RCC 7860 (cell line): ENCODE measurements around the gene CGREF1.
A peak's percentile ranks its signal among the peaks of the same experiment; 100 is the strongest.
"Not testable (repeated sequence)": the region's sequence is repeated elsewhere in the genome, so short reads cannot be mapped to it uniquely, and the experiment has no call there.

ENCODE experiments used
- DNase-seq: peaks from one replicate; pipeline ENCODE4 v3.0.0-alpha.2; 2015; ENCODE audit warnings: low spot score
- FAIRE-seq: peaks from 2 replicates; lab custom pipeline; 2012; peaks lifted over from hg19 to GRCh38; lab: Jason Lieb, UNC

CGREF1 gene

GRCh38 chr2:27077231-27077630 is 41.7 kb downstream of the CGREF1 start:
- DNase-seq (no peak), FAIRE-seq (no peak)

DNA sequence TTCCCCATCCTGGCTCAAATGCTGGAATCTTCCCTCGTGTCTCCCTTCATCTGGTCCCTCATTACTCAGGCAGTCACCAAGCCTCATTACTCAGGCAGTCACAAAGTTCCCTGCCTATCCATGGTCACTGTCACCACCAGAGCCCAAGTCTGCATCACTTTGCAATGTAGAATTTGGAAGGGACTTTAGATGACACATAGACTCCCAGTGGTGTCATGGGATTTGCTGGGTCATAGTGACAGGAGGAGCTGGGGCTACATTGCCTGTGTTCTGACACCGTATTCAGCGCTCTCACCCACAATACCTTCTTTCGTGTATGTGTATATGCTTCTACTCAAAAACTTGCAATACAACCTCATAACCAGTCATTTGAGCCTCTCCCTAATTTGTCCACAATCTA is 42.6 kb downstream of the CGREF1 start:
- DNase-seq (no peak), FAIRE-seq (no peak)

DNA sequence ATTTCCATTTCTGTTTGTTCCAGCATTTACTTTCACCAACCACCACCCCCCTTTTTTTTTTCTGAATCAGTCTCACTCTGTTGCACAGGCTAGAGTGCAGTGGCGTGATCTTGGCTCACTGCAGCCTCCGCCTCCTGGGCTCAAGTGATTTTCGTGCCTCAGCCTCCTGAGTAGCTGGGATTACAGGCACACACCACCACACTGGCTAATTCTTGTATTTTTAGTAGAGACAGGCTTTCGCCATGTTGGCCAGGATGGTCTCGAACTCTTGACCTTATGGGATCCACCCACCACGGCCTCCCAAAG is 43.4 kb downstream of the CGREF1 start:
- DNase-seq, FAIRE-seq: not testable (repeated sequence)

DNA sequence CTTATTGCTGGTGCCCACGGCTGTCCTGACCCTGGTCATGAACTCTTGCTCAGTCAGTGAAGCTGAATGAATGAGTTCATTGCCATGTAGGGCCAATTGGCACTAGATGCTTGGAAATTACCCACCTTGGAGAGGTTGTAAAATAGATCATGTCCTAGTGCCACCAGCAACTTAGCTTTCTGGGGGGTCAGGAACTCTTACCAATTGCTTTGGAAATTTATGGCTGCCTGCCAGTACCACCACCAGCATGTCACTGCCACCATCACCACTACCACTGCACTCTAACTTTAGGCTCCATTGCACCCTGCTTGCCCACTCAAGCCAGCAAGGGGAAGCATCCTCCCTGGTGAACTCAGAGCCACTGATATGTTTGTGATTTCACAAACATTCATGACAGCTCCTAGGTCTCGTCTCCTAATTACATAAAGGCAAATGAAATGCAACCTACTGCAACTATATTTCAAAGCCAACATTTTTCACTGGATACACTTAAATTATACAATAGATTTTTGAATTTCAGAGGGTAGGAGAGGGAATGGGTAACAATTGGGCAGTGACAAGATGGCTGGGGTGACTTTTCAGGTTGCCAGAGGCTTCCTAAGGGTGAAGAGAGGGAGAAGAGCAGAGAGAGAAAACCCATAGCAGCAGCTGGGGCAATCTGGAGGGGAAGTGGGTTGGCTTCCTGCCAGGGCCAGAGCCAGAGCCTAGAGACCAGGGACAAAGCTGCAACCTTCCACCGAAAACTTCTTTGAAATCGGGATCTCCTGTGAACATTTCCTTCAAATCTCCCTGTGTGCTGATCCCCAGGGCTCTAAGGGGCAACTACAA is 44.0 kb downstream of the CGREF1 start:
- FAIRE-seq = no peak
- DNase-seq = no peak

DNA sequence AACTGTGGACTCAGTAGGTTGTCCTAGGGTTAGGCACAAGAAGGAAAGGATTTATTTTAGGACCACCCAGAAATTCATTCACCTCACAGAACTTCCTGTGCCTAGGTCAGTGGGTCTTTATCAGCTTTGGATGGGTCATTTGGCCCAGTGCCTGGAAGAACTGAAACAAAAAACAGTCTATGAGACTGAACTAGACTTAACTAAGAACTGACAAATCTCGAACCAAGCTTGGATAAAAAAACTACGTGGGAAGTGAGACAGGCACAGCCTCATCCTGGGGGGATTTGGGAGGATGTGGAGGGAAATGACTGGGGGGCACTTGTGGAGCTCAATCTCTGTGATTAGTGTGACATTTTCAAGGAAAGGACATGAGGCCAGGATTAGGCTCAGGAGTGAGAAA is 45.1 kb downstream of the CGREF1 start:
- FAIRE-seq = no peak
- no peak for DNase-seq

DNA sequence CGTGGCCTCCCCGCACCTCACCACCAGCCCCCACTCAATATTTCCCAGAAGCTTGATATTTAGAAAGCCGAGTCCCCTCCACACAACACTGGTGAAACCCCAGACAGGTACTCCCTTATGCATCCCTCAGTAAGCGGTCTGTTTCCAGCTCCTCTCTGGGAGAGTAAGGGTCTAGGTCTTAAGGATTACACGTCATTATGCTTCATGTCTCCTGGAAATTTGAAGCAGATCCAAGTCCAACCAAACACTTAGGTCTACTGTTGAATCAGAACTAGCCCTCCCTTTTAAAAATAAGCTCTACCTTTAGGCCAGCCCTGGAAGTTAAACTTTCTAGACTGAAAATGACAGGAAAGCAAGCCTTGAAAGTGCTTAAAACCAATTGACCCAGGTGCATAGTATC is 46.0 kb downstream of the CGREF1 start:
- DNase-seq (no peak), FAIRE-seq (no peak)

GRCh38 chr2:27071990-27072830 is 46.7 kb downstream of the CGREF1 start:
- FAIRE-seq = no peak
- DNase-seq = no peak

- FAIRE-seq = no peak
- peak; percentile 73 for DNase-seq
Observed at GRCh38 chr2:27071277-27071989, 47.5 kb downstream of the CGREF1 start, which contains the start of gene OST4. Gene OST4, minus strand, starts transcription at chr2:27071654.

DNA sequence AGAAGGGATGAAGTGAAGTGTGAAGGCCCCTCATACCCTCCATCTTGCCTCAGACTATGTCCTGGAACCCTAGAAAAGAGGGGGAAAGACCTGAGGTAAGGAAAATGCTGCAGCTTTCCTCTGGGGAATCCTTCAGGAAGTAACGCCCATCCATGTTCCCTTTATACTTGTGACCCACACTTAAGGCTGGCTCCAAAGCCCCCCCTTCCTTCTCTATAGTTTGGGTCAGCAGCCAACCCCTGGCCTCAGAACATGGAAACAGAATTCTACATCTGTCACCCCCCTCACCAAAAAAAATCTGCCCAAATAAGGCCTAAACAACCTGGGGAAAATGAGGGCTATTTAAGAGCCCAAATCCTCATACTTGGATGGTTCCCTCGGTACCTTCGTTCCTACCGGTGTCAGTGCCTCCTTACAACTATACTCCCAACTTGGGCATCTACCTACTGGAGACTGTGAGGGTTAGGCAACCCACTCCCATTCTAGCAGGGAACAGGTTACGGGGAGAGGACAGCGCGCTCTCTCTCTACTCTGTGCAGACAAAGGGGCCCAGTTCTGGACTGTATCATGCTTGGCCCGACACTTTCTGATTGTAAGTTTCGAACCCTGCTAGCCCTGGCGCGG is 48.2 kb downstream of the CGREF1 start:
- no peak for FAIRE-seq
- no peak for DNase-seq

GRCh38 chr2:27069961-27070618 is 48.8 kb downstream of the CGREF1 start:
- DNase-seq (no peak), FAIRE-seq (no peak)

DNA sequence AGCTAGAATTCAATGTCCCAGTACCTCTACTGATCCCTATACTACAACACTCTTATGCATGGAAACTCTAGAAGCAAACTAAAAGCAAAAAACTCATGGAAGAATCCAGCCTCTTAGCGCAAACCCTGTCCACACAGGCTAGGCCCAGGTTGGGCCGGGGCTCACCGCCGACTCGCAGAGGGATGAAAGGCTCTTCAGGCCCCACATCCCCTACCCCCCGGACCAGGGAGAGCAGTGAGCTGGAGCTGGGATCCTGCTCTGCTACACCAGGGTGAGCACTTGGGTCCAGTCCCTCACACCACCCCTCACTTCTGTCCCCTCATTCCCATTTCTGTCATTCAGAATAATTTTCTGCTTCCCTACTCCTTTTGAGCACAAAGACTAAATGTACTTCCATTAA is 49.5 kb downstream of the CGREF1 start:
- FAIRE-seq (no peak), DNase-seq (no peak)

DNA sequence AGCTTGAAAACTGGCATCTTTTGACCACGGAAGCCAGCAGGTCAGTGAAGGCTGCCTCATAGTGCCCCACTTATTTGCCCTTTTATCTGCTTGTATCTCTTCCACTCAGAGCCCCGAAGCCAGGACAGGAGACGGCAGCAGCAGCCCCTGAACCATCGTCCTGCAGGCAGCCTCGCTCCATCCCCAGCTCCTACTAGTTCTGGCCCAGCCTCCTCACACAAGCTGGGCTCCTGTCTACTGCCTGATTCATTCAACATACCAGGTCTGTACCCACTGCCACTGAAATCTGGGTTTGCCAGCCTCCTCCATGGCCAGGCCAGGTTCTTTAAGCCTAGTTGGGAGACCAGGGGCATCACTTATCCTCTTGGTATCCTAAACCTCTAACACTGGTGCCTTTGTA is 51.5 kb downstream of the CGREF1 start:
- FAIRE-seq = no peak

DNA sequence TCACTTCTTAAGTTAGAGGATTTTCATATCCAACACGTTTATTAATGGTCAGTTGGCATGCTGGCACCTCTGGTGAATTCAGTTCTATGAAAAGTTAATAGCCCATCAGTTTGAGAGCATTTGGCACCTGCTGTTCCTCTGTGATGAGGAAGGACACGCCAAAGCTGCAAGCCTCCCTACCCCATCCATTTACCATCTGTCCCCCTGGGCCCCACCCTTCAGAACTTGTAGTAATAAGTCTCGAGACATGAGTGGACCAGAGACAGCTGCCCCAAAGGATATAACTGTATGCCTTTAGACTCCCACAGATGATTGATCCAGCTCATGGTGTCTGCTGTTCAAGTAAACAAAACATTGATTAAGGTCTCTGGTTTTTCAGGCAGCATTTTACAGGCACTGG is 53.8 kb downstream of the CGREF1 start:
- DNase-seq (no peak), FAIRE-seq (no peak)

More for the DNA sequence above, 51.5 kb downstream of the CGREF1 start:
- no peak for DNase-seq

GRCh38 chr2:27060323-27060722 is 58.6 kb downstream of the CGREF1 start:
- DNase-seq (no peak), FAIRE-seq (no peak)

- FAIRE-seq = no peak
- DNase-seq = no peak
Observed at GRCh38 chr2:27059141-27059820, 59.6 kb downstream of the CGREF1 start.

GRCh38 chr2:27058210-27058609 is 60.7 kb downstream of the CGREF1 start:
- FAIRE-seq = no peak

DNA sequence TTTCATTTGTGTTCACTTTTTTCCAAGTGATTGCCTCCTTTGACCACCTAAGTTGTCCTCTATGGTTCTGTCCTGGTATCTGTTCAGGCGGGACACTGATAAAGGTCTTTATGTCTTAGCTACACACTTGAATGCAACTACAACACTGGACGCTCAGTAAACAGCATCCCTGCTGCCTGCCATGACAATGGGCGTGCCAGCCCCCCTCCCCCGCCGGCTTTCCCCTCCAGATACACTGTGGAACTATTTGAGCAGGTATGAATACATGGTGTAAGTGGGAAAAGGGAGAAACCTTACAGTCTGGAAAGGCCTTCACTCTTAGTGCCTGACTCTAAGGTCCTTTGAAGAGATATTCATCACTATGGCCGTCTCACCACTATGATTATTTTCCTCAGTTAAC is 61.7 kb downstream of the CGREF1 start:
- FAIRE-seq (no peak), DNase-seq (no peak)

More at GRCh38 chr2:27058210-27058609, 60.7 kb downstream of the CGREF1 start:
- no peak for DNase-seq

DNA sequence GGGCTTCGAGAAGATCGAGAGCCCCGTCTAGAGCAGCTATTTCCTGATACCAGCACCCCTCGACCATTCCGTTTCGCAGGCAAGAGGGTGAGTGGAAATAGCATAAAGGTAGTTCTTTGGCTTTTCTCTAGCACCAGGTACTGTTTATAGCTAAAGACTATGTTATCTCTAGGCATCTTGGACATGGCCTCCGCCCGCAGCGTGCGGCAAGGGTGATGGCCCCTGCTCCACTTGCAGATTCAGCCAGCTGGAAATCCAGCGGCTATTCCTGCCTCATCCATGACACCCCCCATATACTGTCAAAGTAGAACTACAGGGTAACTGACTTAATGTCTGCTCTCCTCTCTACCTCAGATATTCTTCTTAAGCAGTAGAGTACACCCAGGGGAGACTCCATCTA is 64.2 kb downstream of the CGREF1 start:
- no peak for FAIRE-seq
- no peak for DNase-seq

DNA sequence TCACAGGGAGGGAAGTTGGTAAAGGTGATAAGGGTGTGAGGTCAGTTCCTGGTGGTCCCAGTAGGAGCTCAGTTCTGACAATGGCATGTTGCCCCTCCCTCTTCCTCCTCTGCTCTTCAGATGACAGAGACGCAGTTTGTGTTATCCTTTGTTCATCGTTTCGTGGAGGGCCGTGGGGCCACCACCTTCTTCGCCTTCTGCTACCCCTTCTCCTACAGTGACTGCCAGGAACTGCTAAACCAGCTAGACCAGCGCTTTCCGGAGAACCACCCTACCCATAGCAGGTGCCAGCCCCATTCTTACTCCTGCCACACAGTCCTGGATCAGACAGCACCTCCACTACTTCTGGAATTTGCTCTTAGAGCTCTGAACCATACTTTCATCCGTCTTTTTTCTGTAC is 65.2 kb downstream of the CGREF1 start:
- no peak for DNase-seq
- FAIRE-seq = no peak

DNA sequence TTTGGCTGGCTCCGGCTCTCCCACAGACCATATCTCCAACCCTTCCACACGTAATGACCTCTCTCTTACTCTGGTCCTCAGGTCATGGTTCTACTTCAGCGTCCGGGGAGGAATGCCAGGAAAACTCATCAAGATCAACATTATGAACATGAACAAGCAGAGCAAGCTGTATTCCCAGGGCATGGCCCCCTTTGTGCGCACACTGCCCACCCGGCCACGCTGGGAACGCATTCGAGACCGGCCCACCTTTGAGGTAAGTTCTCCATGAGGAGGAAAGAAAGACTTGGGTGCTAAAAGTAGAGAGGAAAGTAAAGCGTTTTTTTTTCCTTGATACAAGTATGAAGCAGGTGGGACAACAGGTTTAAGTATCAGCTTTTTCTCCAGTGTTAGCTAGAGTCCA is 65.6 kb downstream of the CGREF1 start:
- no peak for FAIRE-seq
- DNase-seq = no peak
